AG09309 (cell line): ENCODE results near the gene FOXA1.

Source experiments
- DNase-seq: peaks from one replicate; pipeline ENCODE4 v3.0.0-alpha.2; 2010; ENCODE audit warnings: low read depth
- H3K4me3 ChIP-seq: 2 replicates; pipeline ENCODE4 v1.5.1; 2011; ENCODE audit warnings: mild to moderate bottlenecking, low read depth, low read length, moderate library complexity; ENCODE audit not compliant: control insufficient read depth
- TF ChIP-seq, protein P1 (sequence below): IDR thresholded peaks from 2 replicates; pipeline ENCODE4 v1.5.1; 2011; ENCODE audit warnings: mild to moderate bottlenecking, low read depth, low read length, inconsistent platforms; ENCODE audit not compliant: insufficient read depth, control insufficient read depth; ENCODE audit errors: missing control alignments

Gene FOXA1

GRCh38 chr14:37544407-37544806, 50.6 kb downstream of the FOXA1 start:
- no peak overlapping the region for H3K4me3 ChIP-seq
- DNase-seq, result no peak
- TF ChIP-seq, protein P1, sequence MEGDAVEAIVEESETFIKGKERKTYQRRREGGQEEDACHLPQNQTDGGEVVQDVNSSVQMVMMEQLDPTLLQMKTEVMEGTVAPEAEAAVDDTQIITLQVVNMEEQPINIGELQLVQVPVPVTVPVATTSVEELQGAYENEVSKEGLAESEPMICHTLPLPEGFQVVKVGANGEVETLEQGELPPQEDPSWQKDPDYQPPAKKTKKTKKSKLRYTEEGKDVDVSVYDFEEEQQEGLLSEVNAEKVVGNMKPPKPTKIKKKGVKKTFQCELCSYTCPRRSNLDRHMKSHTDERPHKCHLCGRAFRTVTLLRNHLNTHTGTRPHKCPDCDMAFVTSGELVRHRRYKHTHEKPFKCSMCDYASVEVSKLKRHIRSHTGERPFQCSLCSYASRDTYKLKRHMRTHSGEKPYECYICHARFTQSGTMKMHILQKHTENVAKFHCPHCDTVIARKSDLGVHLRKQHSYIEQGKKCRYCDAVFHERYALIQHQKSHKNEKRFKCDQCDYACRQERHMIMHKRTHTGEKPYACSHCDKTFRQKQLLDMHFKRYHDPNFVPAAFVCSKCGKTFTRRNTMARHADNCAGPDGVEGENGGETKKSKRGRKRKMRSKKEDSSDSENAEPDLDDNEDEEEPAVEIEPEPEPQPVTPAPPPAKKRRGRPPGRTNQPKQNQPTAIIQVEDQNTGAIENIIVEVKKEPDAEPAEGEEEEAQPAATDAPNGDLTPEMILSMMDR, result no peak

- DNase-seq, result no peak
- H3K4me3 ChIP-seq, result no peak overlapping the region
- TF ChIP-seq, protein P1, result no peak
Measured at GRCh38 chr14:37539992-37540391, 55.1 kb downstream of the FOXA1 start.
